ENCODE data around the gene AFP.

DNA sequence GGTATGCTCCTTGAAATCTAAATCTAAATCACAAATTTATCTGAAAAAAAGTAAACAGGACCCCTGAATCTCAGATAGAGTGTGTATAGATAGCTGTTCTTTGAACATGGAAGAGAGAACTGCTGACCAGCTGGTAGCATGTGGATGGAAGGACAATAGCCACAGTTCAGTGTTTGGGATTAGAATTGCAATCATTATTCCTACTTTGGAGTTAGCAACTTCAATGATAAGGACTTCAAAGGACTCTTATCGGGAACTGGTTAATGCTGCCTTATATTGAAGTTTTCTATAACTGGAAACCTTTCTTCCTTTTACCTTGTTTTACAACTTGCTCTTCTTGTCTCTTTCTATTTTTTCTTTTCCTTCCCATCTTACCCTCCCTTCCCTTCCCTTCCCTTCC, 50.5 kb downstream of the AFP start:
- TF ChIP-seq, protein P1, sequence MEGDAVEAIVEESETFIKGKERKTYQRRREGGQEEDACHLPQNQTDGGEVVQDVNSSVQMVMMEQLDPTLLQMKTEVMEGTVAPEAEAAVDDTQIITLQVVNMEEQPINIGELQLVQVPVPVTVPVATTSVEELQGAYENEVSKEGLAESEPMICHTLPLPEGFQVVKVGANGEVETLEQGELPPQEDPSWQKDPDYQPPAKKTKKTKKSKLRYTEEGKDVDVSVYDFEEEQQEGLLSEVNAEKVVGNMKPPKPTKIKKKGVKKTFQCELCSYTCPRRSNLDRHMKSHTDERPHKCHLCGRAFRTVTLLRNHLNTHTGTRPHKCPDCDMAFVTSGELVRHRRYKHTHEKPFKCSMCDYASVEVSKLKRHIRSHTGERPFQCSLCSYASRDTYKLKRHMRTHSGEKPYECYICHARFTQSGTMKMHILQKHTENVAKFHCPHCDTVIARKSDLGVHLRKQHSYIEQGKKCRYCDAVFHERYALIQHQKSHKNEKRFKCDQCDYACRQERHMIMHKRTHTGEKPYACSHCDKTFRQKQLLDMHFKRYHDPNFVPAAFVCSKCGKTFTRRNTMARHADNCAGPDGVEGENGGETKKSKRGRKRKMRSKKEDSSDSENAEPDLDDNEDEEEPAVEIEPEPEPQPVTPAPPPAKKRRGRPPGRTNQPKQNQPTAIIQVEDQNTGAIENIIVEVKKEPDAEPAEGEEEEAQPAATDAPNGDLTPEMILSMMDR (conservative IDR thresholded peaks at IDR 0.05; ENCODE audit: low read depth, low read length), result no peak
- TF ChIP-seq EZH2 (IDR thresholded peaks at IDR 0.05; ENCODE audit: low read length, unreplicated experiment), result no peak

All from PC-3 (cell line).